Measurements from ENCODE around the gene CPN1. TPM values are rescaled to one million over a fixed set of nuclear protein-coding genes. Genes with fewer than 3 reads are reported as not detected.

Gene CPN1
- total and polyA plus RNA-seq, 9 of the 15 experiments (the other 6 are each of a cell fraction or from before 2014, with no cell fraction given): 0.15 to 0.17 TPM; not detected in 7

- no peak for TF ChIP-seq POLR2H (tag; IDR thresholded peaks at IDR 0.05; ENCODE audit: low read depth)
- TF ChIP-seq KAT8 (IDR thresholded peaks at IDR 0.05; ENCODE audit: low read depth): no peak
- no peak for TF ChIP-seq RUNX1 (IDR thresholded peaks at IDR 0.05; ENCODE audit: low read depth)
- TF ChIP-seq, protein P1, sequence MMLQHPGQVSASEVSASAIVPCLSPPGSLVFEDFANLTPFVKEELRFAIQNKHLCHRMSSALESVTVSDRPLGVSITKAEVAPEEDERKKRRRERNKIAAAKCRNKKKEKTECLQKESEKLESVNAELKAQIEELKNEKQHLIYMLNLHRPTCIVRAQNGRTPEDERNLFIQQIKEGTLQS (IDR thresholded peaks at IDR 0.05): no peak
- TF ChIP-seq, protein P1 (CRISPR knock-in tag; conservative IDR thresholded peaks at IDR 0.05): no peak
- TF ChIP-seq, protein P2, sequence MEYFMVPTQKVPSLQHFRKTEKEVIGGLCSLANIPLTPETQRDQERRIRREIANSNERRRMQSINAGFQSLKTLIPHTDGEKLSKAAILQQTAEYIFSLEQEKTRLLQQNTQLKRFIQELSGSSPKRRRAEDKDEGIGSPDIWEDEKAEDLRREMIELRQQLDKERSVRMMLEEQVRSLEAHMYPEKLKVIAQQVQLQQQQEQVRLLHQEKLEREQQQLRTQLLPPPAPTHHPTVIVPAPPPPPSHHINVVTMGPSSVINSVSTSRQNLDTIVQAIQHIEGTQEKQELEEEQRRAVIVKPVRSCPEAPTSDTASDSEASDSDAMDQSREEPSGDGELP (CRISPR knock-in tag; IDR thresholded peaks at IDR 0.05; ENCODE audit: borderline replicate concordance): no peak
- TF ChIP-seq NFYB (IDR thresholded peaks at IDR 0.05; ENCODE audit: extremely low read depth, insufficient read length): no peak
- TF ChIP-seq MNT (conservative IDR thresholded peaks at IDR 0.05): no peak
- TF ChIP-seq, protein P3, sequence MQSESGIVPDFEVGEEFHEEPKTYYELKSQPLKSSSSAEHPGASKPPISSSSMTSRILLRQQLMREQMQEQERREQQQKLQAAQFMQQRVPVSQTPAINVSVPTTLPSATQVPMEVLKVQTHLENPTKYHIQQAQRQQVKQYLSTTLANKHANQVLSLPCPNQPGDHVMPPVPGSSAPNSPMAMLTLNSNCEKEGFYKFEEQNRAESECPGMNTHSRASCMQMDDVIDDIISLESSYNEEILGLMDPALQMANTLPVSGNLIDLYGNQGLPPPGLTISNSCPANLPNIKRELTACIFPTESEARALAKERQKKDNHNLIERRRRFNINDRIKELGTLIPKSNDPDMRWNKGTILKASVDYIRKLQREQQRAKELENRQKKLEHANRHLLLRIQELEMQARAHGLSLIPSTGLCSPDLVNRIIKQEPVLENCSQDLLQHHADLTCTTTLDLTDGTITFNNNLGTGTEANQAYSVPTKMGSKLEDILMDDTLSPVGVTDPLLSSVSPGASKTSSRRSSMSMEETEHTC (IDR thresholded peaks at IDR 0.05): no peak
- TF ChIP-seq ZFP30 (CRISPR knock-in tag; IDR thresholded peaks at IDR 0.05; ENCODE audit: borderline replicate concordance): no peak
- TF ChIP-seq TEAD2 (tag; IDR thresholded peaks at IDR 0.05): no peak
- no peak for TF ChIP-seq POLR2B (IDR thresholded peaks at IDR 0.05; ENCODE audit: low read depth, partially characterized antibody)
- DNase-seq (ENCODE audit: extremely low read depth in 1 of 4, low spot score in 3 of 4) (no peak), ATAC-seq (no peak), FAIRE-seq (no peak)
- H3K27ac ChIP-seq (ENCODE audit: extremely low read depth, low read depth, low read length): no peak overlapping the region
- intact Hi-C loops (cut with micrococcal nuclease) (no loop called here), in situ Hi-C loops (cut with MboI) (no loop called here)
- WGBS (ENCODE audit: insufficient coverage, low coverage, missing lambda C conversion rate): 21% methylated on average over 6 of the region's 7 CpGs
- H3K9me3 ChIP-seq (replicated peaks; ENCODE audit: control insufficient read depth, insufficient read depth, low read depth, low read length): no peaks in the 10 kb centered on the region
- 0 out of 5 replicates have a peak, but pooled peaks cover 0 to 6% of the 10 kb centered on the region in 2 experiments for H3K27me3 ChIP-seq (ENCODE audit: control insufficient read depth in 2 of 2, insufficient read depth in 2 of 2, low read length in 2 of 2)
- no peak overlapping the region for H2AFZ ChIP-seq (ENCODE audit: low read depth, low read length)
- ChIA-PET POLR2A (interaction anchor here (0.8 kb wide), 1 partner anchor 16 kb away, joined by 3 read pairs; no protein-coding TSS in a partner anchor), CTCF (ENCODE audit: low intra/inter-chr PET ratio) (no interaction called here)
- BruUV-seq (replicated peaks): no TSS peak
- H3K4me1 ChIP-seq (replicated peaks in 1 of 2; ENCODE audit: control insufficient read depth in 2 of 2, insufficient read depth in 2 of 2, low read length in 2 of 2): peaks cover 0 to 8% of the 10 kb centered on the region in 2 experiments; a peak in 2 of 5 replicates
- no peak overlapping the region for H3K9ac ChIP-seq (ENCODE audit: insufficient read depth in 1 of 2, low read depth in 2 of 2, low read length in 2 of 2)
- no peak overlapping the region for H3K4me2 ChIP-seq (ENCODE audit: insufficient read depth, low read length)
- H3K9me1 ChIP-seq (ENCODE audit: control insufficient read depth, insufficient read depth, low read length): no peaks in the 10 kb centered on the region
- no peaks in the 10 kb centered on the region for H3K36me3 ChIP-seq (ENCODE audit: control insufficient read depth, insufficient read depth, low read length)
- H3K79me2 ChIP-seq (ENCODE audit: control insufficient read depth, insufficient read depth, low read length): no peaks in the 10 kb centered on the region
- H4K20me1 ChIP-seq (replicated peaks; ENCODE audit: control insufficient read depth, insufficient read depth, low read length): no peaks in the 10 kb centered on the region
- H3K4me3 ChIP-seq: no peak overlapping the region
Observed at GRCh38 chr10:100130831-100131230, 49.2 kb upstream of the CPN1 start.

Data from K562 (cell line).